ENCODE data around the gene DGLUCY. TPM values are rescaled to one million over a fixed set of nuclear protein-coding genes. Genes with fewer than 3 reads are reported as not detected.

Gene DGLUCY
- total and polyA plus RNA-seq, 2 donors (not counting 1 experiment from before 2014, with no cell fraction given) = 91.5 to 103 TPM

- TF ChIP-seq, protein P1, sequence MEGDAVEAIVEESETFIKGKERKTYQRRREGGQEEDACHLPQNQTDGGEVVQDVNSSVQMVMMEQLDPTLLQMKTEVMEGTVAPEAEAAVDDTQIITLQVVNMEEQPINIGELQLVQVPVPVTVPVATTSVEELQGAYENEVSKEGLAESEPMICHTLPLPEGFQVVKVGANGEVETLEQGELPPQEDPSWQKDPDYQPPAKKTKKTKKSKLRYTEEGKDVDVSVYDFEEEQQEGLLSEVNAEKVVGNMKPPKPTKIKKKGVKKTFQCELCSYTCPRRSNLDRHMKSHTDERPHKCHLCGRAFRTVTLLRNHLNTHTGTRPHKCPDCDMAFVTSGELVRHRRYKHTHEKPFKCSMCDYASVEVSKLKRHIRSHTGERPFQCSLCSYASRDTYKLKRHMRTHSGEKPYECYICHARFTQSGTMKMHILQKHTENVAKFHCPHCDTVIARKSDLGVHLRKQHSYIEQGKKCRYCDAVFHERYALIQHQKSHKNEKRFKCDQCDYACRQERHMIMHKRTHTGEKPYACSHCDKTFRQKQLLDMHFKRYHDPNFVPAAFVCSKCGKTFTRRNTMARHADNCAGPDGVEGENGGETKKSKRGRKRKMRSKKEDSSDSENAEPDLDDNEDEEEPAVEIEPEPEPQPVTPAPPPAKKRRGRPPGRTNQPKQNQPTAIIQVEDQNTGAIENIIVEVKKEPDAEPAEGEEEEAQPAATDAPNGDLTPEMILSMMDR (IDR thresholded peaks at IDR 0.05) = no peak
- no peak for TF ChIP-seq EZH2 (IDR thresholded peaks at IDR 0.05; ENCODE audit: borderline replicate concordance, insufficient read depth, low read depth, low read length, poor library complexity, severe bottlenecking)
- Mint-ChIP-seq H3K4me3 (no peak overlapping the region), H3K27ac (no peak overlapping the region), H3K27me3 (no peaks in the 10 kb centered on the region), H3K9me3 (ENCODE audit: insufficient read depth) (no peaks in the 10 kb centered on the region), H3K4me1 (peaks cover 32% of the 10 kb centered on the region)
- H2AFZ ChIP-seq (ENCODE audit: insufficient read depth, low read depth, low read length, poor library complexity, severe bottlenecking) = no peak overlapping the region
- no peak overlapping the region for H3K4me3 ChIP-seq (ENCODE audit: control extremely low read depth in 1 of 5, extremely low read depth in 1 of 5, insufficient read depth in 1 of 5, low read depth in 2 of 5, low read length in 4 of 5)
- CTCF ChIA-PET = interaction anchor here (1.4 kb wide), 1 partner anchor 191 kb away, joined by 4 read pairs; no protein-coding TSS in a partner anchor
- H4K20me1 ChIP-seq (ENCODE audit: control insufficient read depth, insufficient read depth, low read length, poor library complexity, severe bottlenecking) = no peaks in the 10 kb centered on the region
- no peak overlapping the region for H3K4me2 ChIP-seq (replicated peaks; ENCODE audit: low read depth, low read length, poor library complexity, severe bottlenecking)
- peaks cover 27 to 40% of the 10 kb centered on the region in 2 donors for H3K4me1 ChIP-seq (ENCODE audit: control insufficient read depth in 2 of 2, insufficient read depth in 2 of 2, low read length in 2 of 2)
- 100% methylated on average over 6 of the region's 7 CpGs for WGBS (ENCODE audit: insufficient coverage)
- H3K9me3 ChIP-seq (ENCODE audit: control extremely low read depth in 1 of 3, control insufficient read depth in 2 of 3, insufficient read depth in 1 of 3, low read length in 2 of 3) = peaks cover 0 to 6% (median 4%) of the 10 kb centered on the region in 3 donors
- H3K9ac ChIP-seq (ENCODE audit: low read length) = no peak overlapping the region
- H3K27ac ChIP-seq (ENCODE audit: low read length in 2 of 2) = no peak overlapping the region
- intact Hi-C loops (cut with micrococcal nuclease) = no loop called here
- H3K27me3 ChIP-seq (replicated peaks in 1 of 4; ENCODE audit: control extremely low read depth in 1 of 4, control insufficient read depth in 3 of 4, insufficient read depth in 4 of 4, low read length in 3 of 4) = no peaks in the 10 kb centered on the region
- POLR2A ChIA-PET = no interaction called here
- DNase-seq (no peak), ATAC-seq (ENCODE audit: low read depth) (no peak)
- peaks cover 5% of the 10 kb centered on the region for H3K79me2 ChIP-seq (ENCODE audit: control insufficient read depth, insufficient read depth, low read length)
- H3K36me3 ChIP-seq (replicated peaks in 1 of 2; ENCODE audit: control extremely low read depth in 1 of 2, control insufficient read depth in 1 of 2, extremely low read depth in 1 of 2, insufficient read depth in 2 of 2, low read length in 1 of 2) = no peaks in the 10 kb centered on the region
These were observed 122.0 kb downstream of the DGLUCY start for GRCh38 chr14:91235841-91236240.

DNA sequence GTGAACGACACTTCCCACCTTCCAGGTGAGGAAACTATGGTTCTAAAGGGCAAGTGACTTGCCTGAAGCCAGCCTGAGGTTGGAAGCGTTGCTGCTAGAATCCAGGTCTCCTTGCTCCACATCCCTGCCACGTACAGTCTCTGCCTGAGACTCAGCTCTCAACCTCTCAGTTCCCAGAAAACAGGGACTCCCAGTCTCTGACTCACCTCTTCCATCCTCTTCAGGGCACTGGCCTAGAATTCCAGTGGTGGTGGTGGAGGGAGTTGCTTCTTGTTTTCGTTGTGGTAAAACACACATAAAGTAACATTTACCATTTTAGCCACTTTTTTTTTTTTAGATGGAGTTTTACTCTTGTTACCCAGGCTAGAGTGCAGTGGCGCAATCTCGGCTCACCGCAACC, 123.3 kb downstream of the DGLUCY start:
- intact Hi-C loops (cut with micrococcal nuclease) = no loop called here
- no peak overlapping the region for H2AFZ ChIP-seq (ENCODE audit: insufficient read depth, low read depth, low read length, poor library complexity, severe bottlenecking)
- Mint-ChIP-seq H3K4me1 (peaks cover 31% of the 10 kb centered on the region), H3K27me3 (no peaks in the 10 kb centered on the region), H3K27ac (no peak overlapping the region), H3K4me3 (no peak overlapping the region), H3K9me3 (ENCODE audit: insufficient read depth) (no peaks in the 10 kb centered on the region)
- TF ChIP-seq, protein P1 (IDR thresholded peaks at IDR 0.05) = no peak
- TF ChIP-seq EZH2 (IDR thresholded peaks at IDR 0.05; ENCODE audit: borderline replicate concordance, insufficient read depth, low read depth, low read length, poor library complexity, severe bottlenecking) = no peak
- POLR2A ChIA-PET = interaction anchor here (0.6 kb wide), 1 partner anchor 803 kb away, joined by 4 read pairs; the partner anchor contains the start of gene TRIP11
- ATAC-seq (ENCODE audit: low read depth) (no peak), DNase-seq (no peak)
- no peaks in the 10 kb centered on the region for H3K36me3 ChIP-seq (replicated peaks in 1 of 2; ENCODE audit: control extremely low read depth in 1 of 2, control insufficient read depth in 1 of 2, extremely low read depth in 1 of 2, insufficient read depth in 2 of 2, low read length in 1 of 2)
- no peak overlapping the region for H3K27ac ChIP-seq (ENCODE audit: low read length in 2 of 2)
- no peaks in the 10 kb centered on the region for H3K27me3 ChIP-seq (replicated peaks in 1 of 4; ENCODE audit: control extremely low read depth in 1 of 4, control insufficient read depth in 3 of 4, insufficient read depth in 4 of 4, low read length in 3 of 4)
- H3K4me1 ChIP-seq (ENCODE audit: control insufficient read depth in 2 of 2, insufficient read depth in 2 of 2, low read length in 2 of 2) = peaks cover 28 to 40% of the 10 kb centered on the region in 2 donors
- peaks cover 2% of the 10 kb centered on the region for H3K79me2 ChIP-seq (ENCODE audit: control insufficient read depth, insufficient read depth, low read length)
- no peaks in the 10 kb centered on the region for H4K20me1 ChIP-seq (ENCODE audit: control insufficient read depth, insufficient read depth, low read length, poor library complexity, severe bottlenecking)
- whole genome bisulfite sequencing (ENCODE audit: insufficient coverage) = 93% methylated on average over 4 of the region's 7 CpGs
- CTCF ChIA-PET = interaction anchor here (0.7 kb wide), 1 partner anchor 11 kb away, joined by 3 read pairs; no protein-coding TSS in a partner anchor
- H3K4me2 ChIP-seq (replicated peaks; ENCODE audit: low read depth, low read length, poor library complexity, severe bottlenecking) = no peak overlapping the region
- no peaks in the 10 kb centered on the region for H3K9me3 ChIP-seq (ENCODE audit: control extremely low read depth in 1 of 3, control insufficient read depth in 2 of 3, insufficient read depth in 1 of 3, low read length in 2 of 3)
- no peak overlapping the region for H3K4me3 ChIP-seq (ENCODE audit: control extremely low read depth in 1 of 5, extremely low read depth in 1 of 5, insufficient read depth in 1 of 5, low read depth in 2 of 5, low read length in 4 of 5)
- H3K9ac ChIP-seq (ENCODE audit: low read length) = no peak overlapping the region
